GM12878 (cell line): Measurements from ENCODE around the gene NOTCH4. TPM values are rescaled to one million over a fixed set of nuclear protein-coding genes. Genes with fewer than 3 reads are reported as not detected.

Source experiments
- ATF3 ChIP-seq: IDR thresholded peaks from 2 replicates; pipeline ENCODE4 v1.6.1; 2011; ENCODE audit warnings: low read depth, mild to moderate bottlenecking, low read length, moderate library complexity, borderline replicate concordance; ENCODE audit errors: extremely low read depth
- BACH1 ChIP-seq: fragments of 450-650 bp; IDR thresholded peaks from 2 replicates; pipeline ENCODE4 v1.6.1; 2017; ENCODE audit warnings: mild to moderate bottlenecking, borderline replicate concordance
- EED ChIP-seq: sonication (generic); IDR thresholded peaks from 2 replicates; pipeline ENCODE4 v1.6.1; 2016; ENCODE audit warnings: antibody characterized with exemption, low read depth
- EGR1 ChIP-seq, 2 experiments: IDR thresholded peaks; 1 replicate in 1 of 2; 2 replicates in 1 of 2; pipeline ENCODE4 v1.6.1; 2011 to 2012; ENCODE audit warnings: low read depth in 2 of 2, low read length in 2 of 2, borderline replicate concordance in 1 of 2, mild to moderate bottlenecking in 1 of 2, moderate library complexity in 1 of 2
- HCFC1 ChIP-seq: fragments of 150-350 bp; IDR thresholded peaks from 2 replicates; pipeline ENCODE4 v1.6.1; 2014; ENCODE audit warnings: low read length
- HDAC2 ChIP-seq: fragments of 200-600 bp; sonication (generic); IDR thresholded peaks from 2 replicates; pipeline ENCODE4 v1.6.1; 2017
- MTA2 ChIP-seq: fragments of 450-650 bp; IDR thresholded peaks from 2 replicates; pipeline ENCODE4 v1.6.1; 2016; ENCODE audit warnings: low read depth, mild to moderate bottlenecking, moderate library complexity
- PAX5 ChIP-seq: IDR thresholded peaks from 2 replicates; pipeline ENCODE4 v1.6.1; 2011; ENCODE audit warnings: low read depth, low read length, borderline replicate concordance
- PML ChIP-seq: IDR thresholded peaks from 2 replicates; pipeline ENCODE4 v1.6.1; 2012; ENCODE audit warnings: low read length, inconsistent platforms
- POLR2AphosphoS5 ChIP-seq: IDR thresholded peaks from 2 replicates; pipeline ENCODE4 v1.6.1; 2011; ENCODE audit warnings: mild to moderate bottlenecking, low read length, inconsistent platforms
- SIX5 ChIP-seq: IDR thresholded peaks from 2 replicates; pipeline ENCODE4 v1.6.1; 2011; ENCODE audit warnings: mild to moderate bottlenecking, low read depth, low read length, moderate library complexity; ENCODE audit not compliant: severe bottlenecking
- SKIL ChIP-seq: fragments of 450-650 bp; IDR thresholded peaks from 2 replicates; pipeline ENCODE4 v1.6.1; 2017; ENCODE audit warnings: mild to moderate bottlenecking, low read depth, inconsistent platforms; ENCODE audit not compliant: poor library complexity, severe bottlenecking
- SMARCA5 ChIP-seq: fragments of 450-650 bp; IDR thresholded peaks from 2 replicates; pipeline ENCODE4 v1.6.1; 2017; ENCODE audit warnings: mild to moderate bottlenecking
- SP1 ChIP-seq: IDR thresholded peaks from one replicate; pipeline ENCODE4 v1.6.1; 2011; ENCODE audit warnings: low read depth, low read length
- SREBF1 ChIP-seq: IDR thresholded peaks from 2 replicates; pipeline ENCODE4 v1.6.1; 2012; ENCODE audit warnings: mild to moderate bottlenecking, low read length
- SRF ChIP-seq, 2 experiments: IDR thresholded peaks; 2 replicates each; pipeline ENCODE4 v1.6.1; 2011; ENCODE audit warnings: low read depth in 2 of 2, low read length in 2 of 2, mild to moderate bottlenecking in 1 of 2, moderate library complexity in 1 of 2
- SUZ12 ChIP-seq: fragments of 200-600 bp; sonication (generic); IDR thresholded peaks from one replicate; pipeline ENCODE4 v1.6.1; 2018; ENCODE audit warnings: antibody characterized with exemption, mild to moderate bottlenecking; ENCODE audit not compliant: unreplicated experiment
- TBL1XR1 ChIP-seq: IDR thresholded peaks from 2 replicates; pipeline ENCODE4 v1.6.1; 2012; ENCODE audit warnings: low read depth, low read length, improper control_type of control experiment
- USF1 ChIP-seq: IDR thresholded peaks from 2 replicates; pipeline ENCODE4 v1.6.1; 2011; ENCODE audit warnings: borderline replicate concordance, low read depth, mild to moderate bottlenecking, moderate library complexity, mixed read lengths, low read length; ENCODE audit not compliant: insufficient read depth; ENCODE audit errors: extremely low read length
- YBX1 ChIP-seq: fragments of 450-650 bp; IDR thresholded peaks from 2 replicates; pipeline ENCODE4 v1.6.1; 2016; ENCODE audit warnings: antibody characterized with exemption
- ZNF592 ChIP-seq: fragments of 450-650 bp; IDR thresholded peaks from 2 replicates; pipeline ENCODE4 v1.6.1; 2017; ENCODE audit warnings: mild to moderate bottlenecking, moderate library complexity
- polyA plus RNA-seq, 11 experiments: library from polyadenylated mRNA; depleted of rRNA in 4 of 11; unstranded in 6 of 11; stranded (reverse) in 5 of 11; fragments of >200 nt; fragmentation: Nextera tagmentation in 4 of 11; fragmentation: Illumina TruSeq in 1 of 11; extraction: Ambion mirVana in 4 of 11; extraction: Trizol in 1 of 11; gene quantifications; 1 replicate in 1 of 11; 2 replicates in 10 of 11; pipeline versions ENCODE4 v1.2.1 to v1.2.3, GENCODE V29; 2011 to 2016; ENCODE audit warnings: inconsistent platforms in 2 of 11, missing spikeins in 2 of 11, low read depth in 1 of 11
- total RNA-seq, 4 experiments: library from RNA; depleted of rRNA in 3 of 4; stranded (reverse); fragments of >200 nt in 3 of 4; fragmentation: Illumina TruSeq in 1 of 4; extraction: Trizol in 1 of 4; gene quantifications; 2 replicates each; pipeline versions ENCODE4 v1.2.1 to v1.2.3, GENCODE V29; 2013 to 2021

The NOTCH4 gene
- total and polyA plus RNA-seq, 10 of the 15 experiments (the other 5 are each of a cell fraction or from before 2014, with no cell fraction given): 0.66 to 3.3 (median 1.4) TPM

- TF ChIP-seq USF1: no peak
- no peak for TF ChIP-seq EED
- no peak for TF ChIP-seq SKIL
- TF ChIP-seq POLR2AphosphoS5: peak; percentile 55; the same call in 1 of the 2 replicates
- TF ChIP-seq HCFC1: no peak
- TF ChIP-seq SMARCA5: 0 out of 2 replicates have a peak, but pooled peaks have one; percentile 46
- TF ChIP-seq HDAC2: no peak
- TF ChIP-seq SRF (IDR thresholded peaks at IDR 0.05; ENCODE audit: low read depth in 2 of 2, low read length in 2 of 2): no peak
- no peak for TF ChIP-seq SP1
- no peak for TF ChIP-seq SIX5
- TF ChIP-seq MTA2: 0 out of 2 replicates have a peak, but pooled peaks have one; percentile 14
- no peak for TF ChIP-seq PAX5
- TF ChIP-seq SREBF1: no peak
- TF ChIP-seq ZNF592: no peak
- no peak for TF ChIP-seq PML
- TF ChIP-seq BACH1: no peak
- TF ChIP-seq TBL1XR1: no peak
- no peak for TF ChIP-seq ATF3
- TF ChIP-seq SUZ12: no peak
- no peak; a peak in 1 of 3 replicates for TF ChIP-seq EGR1 (IDR thresholded peaks at IDR 0.05; ENCODE audit: borderline replicate concordance in 1 of 2, low read depth in 2 of 2, low read length in 2 of 2)
- TF ChIP-seq YBX1: no peak
Observed at GRCh38 chr6:32191696-32192607, 31.9 kb downstream of the NOTCH4 start (continued).
